ENCODE results near the gene DOCK3. TPM values are rescaled to one million over a fixed set of nuclear protein-coding genes. Genes with fewer than 3 reads are reported as not detected.

Gene DOCK3
- total and polyA plus RNA-seq, 9 donors = 0.04 to 0.71 (median 0.27) TPM; not detected in 1

- Histone ChIP-seq H3K27me3 (no peaks in the 10 kb centered on the region), H3K36me3 (no peaks in the 10 kb centered on the region), H3K4me1 (ENCODE audit: insufficient read depth) (peaks cover 14% of the 10 kb centered on the region), H3K9me3 (no peaks in the 10 kb centered on the region), H3K4me3 (no peak overlapping the region), H3K27ac (no peak overlapping the region)
- intact Hi-C loops (cut with DNase I) = loop anchor here (5.0 to 10.0 kb wide), 4 partner anchors 279 to 776 kb away; partner anchors contain the start of genes MAPKAPK3 (in 1 of the 4) and TEX264 (in 1 of the 4)
- TF ChIP-seq EP300 (IDR thresholded peaks at IDR 0.05) = no peak
- TF ChIP-seq CTCF (IDR thresholded peaks at IDR 0.05) = no peak
- TF ChIP-seq POLR2A (IDR thresholded peaks at IDR 0.05) = no peak
- no peak for DNase-seq
- 89 to 96% (median 95%) methylated on average over 14 of the region's 14 CpGs for WGBS, 3 donors
These were observed 718.8 kb downstream of the DOCK3 start for GRCh38 chr3:51393564-51393963.

- Histone ChIP-seq H3K9me3 (no peaks in the 10 kb centered on the region), H3K27me3 (no peaks in the 10 kb centered on the region), H3K36me3 (no peaks in the 10 kb centered on the region), H3K27ac (no peak overlapping the region), H3K4me1 (ENCODE audit: insufficient read depth) (peaks cover 14% of the 10 kb centered on the region), H3K4me3 (no peak overlapping the region)
- WGBS, 3 donors = 88 to 93% (median 91%) methylated on average over 5 of the region's 5 CpGs
- intact Hi-C loops (cut with DNase I) = loop anchor here (5.0 to 10.0 kb wide), 4 partner anchors 278 to 777 kb away; partner anchors contain the start of genes MAPKAPK3 (in 1 of the 4) and TEX264 (in 1 of the 4)
- DNase-seq = no peak
- TF ChIP-seq EP300 (IDR thresholded peaks at IDR 0.05) (no peak), POLR2A (IDR thresholded peaks at IDR 0.05) (no peak), CTCF (IDR thresholded peaks at IDR 0.05) (no peak)
These were observed 719.8 kb downstream of the DOCK3 start for GRCh38 chr3:51394541-51394940.

- Histone ChIP-seq H3K27ac (no peak overlapping the region), H3K27me3 (no peaks in the 10 kb centered on the region), H3K4me3 (no peak overlapping the region), H3K36me3 (no peaks in the 10 kb centered on the region), H3K4me1 (ENCODE audit: insufficient read depth) (peaks cover 11% of the 10 kb centered on the region), H3K9me3 (no peaks in the 10 kb centered on the region)
- DNase-seq = no peak
- intact Hi-C loops (cut with DNase I) = loop anchor here in 1 of 4 donors (10.0 kb wide), 1 partner anchor 299 kb away; no protein-coding TSS in a partner anchor
- TF ChIP-seq CTCF (IDR thresholded peaks at IDR 0.05) (no peak), POLR2A (IDR thresholded peaks at IDR 0.05) (no peak), EP300 (IDR thresholded peaks at IDR 0.05) (no peak)
- WGBS, 3 donors = 73 to 82% (median 82%) methylated on average over 12 of the region's 12 CpGs
These were observed 720.9 kb downstream of the DOCK3 start for GRCh38 chr3:51395493-51396213.

- intact Hi-C loops (cut with DNase I) = loop anchor here in 1 of 4 donors (10.0 kb wide), 1 partner anchor 298 kb away; no protein-coding TSS in a partner anchor
- Histone ChIP-seq H3K27me3 (no peaks in the 10 kb centered on the region), H3K9me3 (no peaks in the 10 kb centered on the region), H3K36me3 (no peaks in the 10 kb centered on the region), H3K4me1 (ENCODE audit: insufficient read depth) (peaks cover 11% of the 10 kb centered on the region), H3K4me3 (no peak overlapping the region), H3K27ac (no peak overlapping the region)
- DNase-seq = no peak
- 68 to 92% (median 86%) methylated on average over 1 of the region's 1 CpG for whole genome bisulfite sequencing, 3 donors
- TF ChIP-seq EP300 (IDR thresholded peaks at IDR 0.05) (no peak), CTCF (IDR thresholded peaks at IDR 0.05) (no peak), POLR2A (IDR thresholded peaks at IDR 0.05) (no peak)
These were observed 721.7 kb downstream of the DOCK3 start for GRCh38 chr3:51396401-51396800.

All from ovary (tissue), 9 donors.